HFFc6 (cell line): Measurements from ENCODE around the gene CCDC136. TPM values are rescaled to one million over a fixed set of nuclear protein-coding genes. Genes with fewer than 3 reads are reported as not detected.

ENCODE experiments used
- DNase-seq: peaks from one replicate; pipeline ENCODE4 v3.0.0-alpha.2; 2018
- H3K27ac Mint-ChIP-seq: 2 replicates; pipeline ENCODE4 v1.8.0; 2020; ENCODE audit warnings: mild to moderate bottlenecking, mixed read lengths
- H3K27me3 Mint-ChIP-seq: 2 replicates; pipeline ENCODE4 v1.8.0; 2021; ENCODE audit warnings: mild to moderate bottlenecking, moderate library complexity, mixed read lengths; ENCODE audit not compliant: insufficient read depth
- H3K36me3 Mint-ChIP-seq: 2 replicates; pipeline ENCODE4 v1.8.0; 2021; ENCODE audit warnings: low read depth, mixed read lengths
- H3K4me1 Mint-ChIP-seq: 2 replicates; pipeline ENCODE4 v1.8.0; 2020; ENCODE audit warnings: low read depth, mixed read lengths
- H3K4me3 Mint-ChIP-seq: 2 replicates; pipeline ENCODE4 v1.8.0; 2020; ENCODE audit warnings: mild to moderate bottlenecking, moderate library complexity, mixed read lengths
- H3K9me3 Mint-ChIP-seq: 2 replicates; pipeline ENCODE4 v1.8.0; 2020; ENCODE audit warnings: mild to moderate bottlenecking, mixed read lengths
- CTCF ChIP-seq: fragments of 200-600 bp; sonication (generic); IDR thresholded peaks from 2 replicates; pipeline ENCODE4 v1.5.0; 2021; ENCODE audit warnings: antibody characterized with exemption, mild to moderate bottlenecking
- total RNA-seq, 6 experiments: library from RNA; stranded (reverse); fragmentation: NEBNext Ultra II Directional; extraction: Animal tissue kit (Norgen Biotek cat#: 25700); gene quantifications; 2 replicates in 1 of 6; 3 replicates in 5 of 6; pipeline ENCODE4 v1.2.3, GENCODE V29; 2021

CCDC136 gene
- total RNA-seq, 6 experiments from 2014 or later: 7.4 to 16.5 (median 13.7) TPM

DNA sequence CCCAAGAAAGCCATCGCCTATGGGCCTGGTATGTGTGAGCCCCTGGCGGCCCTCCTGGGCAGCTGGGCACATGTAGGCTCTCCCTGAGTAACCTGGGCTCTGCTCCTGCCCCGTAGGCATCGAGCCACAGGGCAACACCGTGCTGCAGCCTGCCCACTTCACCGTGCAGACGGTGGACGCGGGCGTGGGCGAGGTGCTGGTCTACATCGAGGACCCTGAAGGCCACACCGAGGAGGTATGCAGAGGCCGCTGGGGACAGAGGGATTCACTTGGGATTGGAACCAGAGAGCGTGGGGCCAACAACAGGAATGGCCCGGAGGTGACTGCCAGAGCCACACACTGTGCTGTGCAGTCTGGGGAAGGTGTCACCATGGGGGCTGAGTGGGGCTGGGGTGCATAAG lies 45.8 kb downstream of the CCDC136 start:
- no peak overlapping the region for H3K27ac Mint-ChIP-seq
- H3K36me3 Mint-ChIP-seq: peaks cover 23% of the 10 kb centered on the region

DNA sequence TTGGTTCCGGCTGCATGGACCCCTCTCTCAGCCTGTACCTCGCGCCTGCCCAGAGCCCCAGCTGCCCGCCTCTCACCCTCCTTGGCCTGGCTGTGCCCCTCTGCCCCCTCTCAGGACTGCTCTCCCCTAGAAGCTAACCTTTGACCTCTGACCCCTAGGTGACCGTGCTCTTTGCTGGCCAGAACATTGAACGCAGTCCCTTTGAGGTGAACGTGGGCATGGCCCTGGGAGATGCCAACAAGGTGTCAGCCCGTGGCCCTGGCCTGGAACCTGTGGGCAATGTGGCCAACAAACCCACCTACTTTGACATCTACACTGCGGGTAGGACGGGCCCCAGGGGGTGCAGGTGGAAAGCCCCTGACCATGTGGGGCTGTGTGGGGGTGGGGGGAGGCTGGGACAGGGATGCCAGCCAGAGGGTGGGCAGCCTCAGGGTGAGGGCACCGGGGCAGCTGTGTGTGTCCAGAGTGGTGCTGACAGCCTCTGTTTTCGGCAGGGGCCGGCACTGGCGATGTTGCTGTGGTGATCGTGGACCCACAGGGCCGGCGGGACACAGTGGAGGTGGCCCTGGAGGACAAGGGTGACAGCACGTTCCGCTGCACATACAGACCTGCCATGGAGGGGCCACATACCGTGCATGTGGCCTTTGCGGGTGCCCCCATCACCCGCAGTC lies 46.5 kb downstream of the CCDC136 start:
- Mint-ChIP-seq H3K27ac (no peak overlapping the region), H3K4me3 (no peak overlapping the region), H3K9me3 (no peaks in the 10 kb centered on the region), H3K4me1 (peaks cover 32% of the 10 kb centered on the region), H3K27me3 (peaks cover 7% of the 10 kb centered on the region), H3K36me3 (peaks cover 23% of the 10 kb centered on the region)
- no peak for DNase-seq
- no peak for TF ChIP-seq CTCF

More for the DNA sequence above, 45.8 kb downstream of the CCDC136 start:
- H3K9me3 Mint-ChIP-seq: no peaks in the 10 kb centered on the region
- no peak overlapping the region for H3K4me3 Mint-ChIP-seq
- peaks cover 32% of the 10 kb centered on the region for H3K4me1 Mint-ChIP-seq
- no peak for TF ChIP-seq CTCF
- H3K27me3 Mint-ChIP-seq: peaks cover 7% of the 10 kb centered on the region
- DNase-seq: no peak

- DNase-seq: no peak
- peaks cover 23% of the 10 kb centered on the region for H3K36me3 Mint-ChIP-seq
- H3K27me3 Mint-ChIP-seq: peaks cover 7% of the 10 kb centered on the region
- H3K4me1 Mint-ChIP-seq: peaks cover 23% of the 10 kb centered on the region
- no peak for TF ChIP-seq CTCF
- H3K4me3 Mint-ChIP-seq: no peak overlapping the region
- no peaks in the 10 kb centered on the region for H3K9me3 Mint-ChIP-seq
- peak overlapping the region; percentile 36; the same call in 1 of the 2 replicates for H3K27ac Mint-ChIP-seq
These were observed 47.4 kb downstream of the CCDC136 start for GRCh38 chr7:128838981-128839731.

GRCh38 chr7:128839751-128840177 lies 48.0 kb downstream of the CCDC136 start:
- H3K27ac Mint-ChIP-seq: 0 out of 2 replicates have a peak overlapping the region, but pooled peaks have one; percentile 36
- no peak for TF ChIP-seq CTCF
- H3K9me3 Mint-ChIP-seq: no peaks in the 10 kb centered on the region
- H3K36me3 Mint-ChIP-seq: peaks cover 23% of the 10 kb centered on the region
- no peak for DNase-seq
- peaks cover 17% of the 10 kb centered on the region for H3K4me1 Mint-ChIP-seq
- H3K27me3 Mint-ChIP-seq: peaks cover 6% of the 10 kb centered on the region
- no peak overlapping the region for H3K4me3 Mint-ChIP-seq

DNA sequence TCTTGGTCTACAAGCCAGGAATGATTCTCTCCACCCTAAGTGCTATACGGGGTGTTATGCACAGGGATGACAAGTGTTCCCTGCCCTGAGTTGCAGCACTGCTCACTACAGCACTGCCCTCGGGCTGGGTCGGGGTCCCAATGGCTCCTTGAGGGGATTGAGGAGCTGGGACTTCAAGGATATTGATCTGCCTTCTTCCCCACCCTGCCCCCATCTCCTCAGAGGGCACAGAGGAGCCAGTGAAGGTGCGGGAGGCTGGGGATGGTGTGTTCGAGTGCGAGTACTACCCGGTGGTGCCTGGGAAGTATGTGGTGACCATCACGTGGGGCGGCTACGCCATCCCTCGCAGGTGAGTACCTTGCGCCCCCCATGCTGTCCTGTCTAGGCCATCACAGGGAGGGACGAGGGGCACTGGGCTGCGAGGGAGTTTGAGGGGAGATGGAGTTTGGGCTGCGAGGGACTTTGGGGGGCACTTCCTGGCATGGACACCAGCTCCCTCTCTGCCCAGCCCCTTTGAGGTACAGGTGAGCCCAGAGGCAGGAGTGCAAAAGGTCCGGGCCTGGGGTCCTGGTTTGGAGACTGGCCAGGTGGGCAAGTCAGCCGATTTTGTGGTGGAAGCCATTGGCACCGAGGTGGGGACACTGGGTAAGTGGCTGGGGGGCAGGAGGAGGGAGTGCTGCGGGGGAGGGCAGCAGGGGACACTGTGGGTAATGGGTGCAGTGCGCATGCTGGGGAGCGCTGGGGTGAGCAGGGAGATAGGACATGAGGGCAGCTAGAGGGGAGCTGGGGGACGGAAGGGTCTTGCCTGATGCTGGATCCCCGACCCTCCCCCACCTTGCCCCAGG lies 48.8 kb downstream of the CCDC136 start:
- peaks cover 29% of the 10 kb centered on the region for H3K36me3 Mint-ChIP-seq
- no peaks in the 10 kb centered on the region for H3K9me3 Mint-ChIP-seq
- no peak for DNase-seq
- peaks cover 11% of the 10 kb centered on the region; the same call in 1 of the 2 replicates for H3K4me1 Mint-ChIP-seq
- H3K27ac Mint-ChIP-seq: no peak overlapping the region; the same call in 1 of the 2 replicates
- H3K4me3 Mint-ChIP-seq: no peak overlapping the region
- TF ChIP-seq CTCF: no peak
- H3K27me3 Mint-ChIP-seq: peaks cover 8% of the 10 kb centered on the region
